WERI-Rb-1 (cell line): ENCODE results near the gene CEND1.

ENCODE experiments used
- DNase-seq: peaks from one replicate; pipeline ENCODE4 v3.0.0-alpha.2; 2020
- H3K27ac ChIP-seq: fragments of 250-450 bp; sonication (Bioruptor Pico); 2 replicates; pipeline ENCODE4 v1.5.1; 2020; ENCODE audit warnings: mild to moderate bottlenecking, moderate library complexity
- H3K27me3 ChIP-seq: fragments of 250-450 bp; sonication (Bioruptor Pico); 2 replicates; pipeline ENCODE4 v1.5.1; 2021; ENCODE audit warnings: mild to moderate bottlenecking, low read depth, moderate library complexity; ENCODE audit not compliant: insufficient read depth, severe bottlenecking
- H3K36me3 ChIP-seq: fragments of 250-450 bp; sonication (Bioruptor Pico); 2 replicates; pipeline ENCODE4 v1.5.1; 2020; ENCODE audit warnings: mild to moderate bottlenecking, moderate library complexity
- H3K4me3 ChIP-seq: 2 replicates; pipeline ENCODE4 v1.5.1; 2011; ENCODE audit warnings: low read depth, mild to moderate bottlenecking, control low read depth, low read length
- H3K9me3 ChIP-seq: fragments of 250-450 bp; sonication (Bioruptor Pico); 2 replicates; pipeline ENCODE4 v1.5.1; 2021; ENCODE audit warnings: mild to moderate bottlenecking, moderate library complexity; ENCODE audit not compliant: severe bottlenecking
- CTCF ChIP-seq: IDR thresholded peaks from 2 replicates; pipeline ENCODE4 v1.5.1; 2011; ENCODE audit warnings: low read depth, mild to moderate bottlenecking, control low read depth, inconsistent platforms, low read length

The CEND1 gene

GRCh38 chr11:812390-812789, 22.5 kb upstream of the CEND1 start:
- H3K36me3 ChIP-seq: peaks cover 45% of the 10 kb centered on the region
- H3K9me3 ChIP-seq: no peaks in the 10 kb centered on the region
- no peaks in the 10 kb centered on the region for H3K27me3 ChIP-seq
- TF ChIP-seq CTCF: no peak
- H3K27ac ChIP-seq: no peak overlapping the region
- no peak overlapping the region for H3K4me3 ChIP-seq
- DNase-seq: no peak

- Histone ChIP-seq H3K27me3 (no peaks in the 10 kb centered on the region), H3K36me3 (peaks cover 45% of the 10 kb centered on the region), H3K27ac (peak overlapping the region; percentile 11), H3K9me3 (no peaks in the 10 kb centered on the region), H3K4me3 (no peak overlapping the region)
- TF ChIP-seq CTCF: no peak
- DNase-seq: no peak
These were observed 21.8 kb upstream of the CEND1 start for GRCh38 chr11:811446-812245.

- no peak for TF ChIP-seq CTCF
These were observed 20.2 kb upstream of the CEND1 start for GRCh38 chr11:810040-810567.

GRCh38 chr11:809287-810039, 19.6 kb upstream of the CEND1 start, which contains the start of gene RPLP2:
RPLP2 (plus strand) TSS chr11:809967; CDS start chr11:810235, 268 bp downstream.
- peak within 1 kb of the TSS; percentile 100 for H3K27ac ChIP-seq
- peaks cover 41% of the 10 kb centered on the region for H3K36me3 ChIP-seq
- no peak for TF ChIP-seq CTCF
- peak within 1 kb of the TSS; percentile 64 for H3K4me3 ChIP-seq
- H3K9me3 ChIP-seq: no peaks in the 10 kb centered on the region
- peak; percentile 96 for DNase-seq
- H3K27me3 ChIP-seq: no peaks in the 10 kb centered on the region

More at GRCh38 chr11:810040-810567, 20.2 kb upstream of the CEND1 start:
- DNase-seq: no peak
- Histone ChIP-seq H3K27ac (peak overlapping the region; percentile 100), H3K4me3 (peak overlapping the region; percentile 64), H3K36me3 (peaks cover 43% of the 10 kb centered on the region), H3K9me3 (no peaks in the 10 kb centered on the region), H3K27me3 (no peaks in the 10 kb centered on the region)

- no peak for DNase-seq
- Histone ChIP-seq H3K9me3 (no peaks in the 10 kb centered on the region), H3K27me3 (no peaks in the 10 kb centered on the region), H3K27ac (peak overlapping the region; percentile 100), H3K4me3 (peak overlapping the region; percentile 64), H3K36me3 (peaks cover 38% of the 10 kb centered on the region)
- no peak for TF ChIP-seq CTCF
These were observed 18.8 kb upstream of the CEND1 start for GRCh38 chr11:808427-809286.
